Measurements from ENCODE around the gene RGS12.

GRCh38 chr4:3280466-3280865 is 12.4 kb upstream of the RGS12 start:
- TF ChIP-seq EP300 (IDR thresholded peaks at IDR 0.05) (no peak), CTCF (IDR thresholded peaks at IDR 0.05) (no peak), POLR2A (IDR thresholded peaks at IDR 0.05) (no peak)

All from tibial nerve (tissue), 4 donors.